GM12864 (cell line): ENCODE data around the gene GLMP.
A peak's percentile ranks its signal among the peaks of the same experiment; 100 is the strongest.

Experiments
- DNase-seq: peaks from one replicate; pipeline ENCODE4 v3.0.0-alpha.2; 2011; ENCODE audit warnings: low read depth
- H3K4me3 ChIP-seq: 2 replicates; pipeline ENCODE4 v1.5.1; 2011; ENCODE audit warnings: mild to moderate bottlenecking, low read depth, low read length, control low read depth
- CTCF ChIP-seq: IDR thresholded peaks from 2 replicates; pipeline ENCODE4 v1.5.1; 2011; ENCODE audit warnings: low read depth, mild to moderate bottlenecking, moderate library complexity, low read length, control low read depth, inconsistent platforms; ENCODE audit errors: missing control alignments

GLMP gene, protein sequence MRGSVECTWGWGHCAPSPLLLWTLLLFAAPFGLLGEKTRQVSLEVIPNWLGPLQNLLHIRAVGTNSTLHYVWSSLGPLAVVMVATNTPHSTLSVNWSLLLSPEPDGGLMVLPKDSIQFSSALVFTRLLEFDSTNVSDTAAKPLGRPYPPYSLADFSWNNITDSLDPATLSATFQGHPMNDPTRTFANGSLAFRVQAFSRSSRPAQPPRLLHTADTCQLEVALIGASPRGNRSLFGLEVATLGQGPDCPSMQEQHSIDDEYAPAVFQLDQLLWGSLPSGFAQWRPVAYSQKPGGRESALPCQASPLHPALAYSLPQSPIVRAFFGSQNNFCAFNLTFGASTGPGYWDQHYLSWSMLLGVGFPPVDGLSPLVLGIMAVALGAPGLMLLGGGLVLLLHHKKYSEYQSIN

DNA sequence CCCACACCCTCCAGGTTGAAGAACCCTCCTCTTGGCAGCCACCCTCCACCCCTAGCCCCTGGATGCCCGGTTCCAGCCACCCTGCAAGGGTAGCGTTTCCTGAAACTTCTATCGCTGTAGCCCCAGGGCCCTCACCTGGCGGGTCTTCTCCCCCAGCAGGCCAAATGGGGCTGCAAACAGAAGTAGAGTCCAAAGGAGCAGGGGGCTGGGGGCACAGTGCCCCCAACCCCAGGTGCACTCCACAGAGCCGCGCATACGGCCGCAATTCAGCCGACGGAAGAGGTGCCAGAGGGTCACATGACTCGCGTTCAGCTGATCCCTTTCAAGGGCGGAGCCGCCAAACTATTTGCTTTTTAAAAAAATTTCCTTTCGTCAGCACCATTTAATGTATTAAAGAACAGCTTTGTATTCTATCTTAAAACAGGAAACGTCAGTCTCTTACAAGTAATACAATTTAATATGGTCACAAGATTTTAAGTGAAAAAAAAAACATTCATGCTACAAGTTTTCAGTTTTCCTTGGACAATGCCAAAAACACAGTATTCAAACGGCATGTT lies at the start of gene GLMP:
Gene GLMP, minus strand, starts transcription at position 289 of the 557 bp plus-strand sequence. Its CDS starts 34 bp downstream, at position 255.
- no peak for TF ChIP-seq CTCF
- peak within 1 kb of the TSS; percentile 65 for H3K4me3 ChIP-seq
- DNase-seq = no peak

- DNase-seq = no peak
- H3K4me3 ChIP-seq = no peak overlapping the region
- TF ChIP-seq CTCF = no peak
These were observed 48.9 kb upstream of the GLMP start for GRCh38 chr1:156344409-156344808.

GRCh38 chr1:156342166-156342955 lies 46.9 kb upstream of the GLMP start:
- H3K4me3 ChIP-seq = no peak overlapping the region
- DNase-seq = no peak
- TF ChIP-seq CTCF = no peak

GRCh38 chr1:156338180-156338976 lies 42.9 kb upstream of the GLMP start, which contains the start of the genes CCT3 and TSACC:
Gene CCT3 (minus strand): TSS chr1:156338292. CDS start chr1:156338184, 108 bp downstream.
Gene TSACC (plus strand): TSS chr1:156338526. CDS start chr1:156339758, 1,232 bp downstream.
- H3K4me3 ChIP-seq = peak within 1 kb of the TSS; percentile 80
- DNase-seq = peak; percentile 100
- TF ChIP-seq CTCF = no peak

GRCh38 chr1:156337888-156338179 lies 42.4 kb upstream of the GLMP start:
- TF ChIP-seq CTCF = no peak
- peak overlapping the region; percentile 80 for H3K4me3 ChIP-seq
- no peak for DNase-seq
